Stimulated activated naive CD4-positive, alpha-beta T cell (primary cell): ENCODE data around the gene SLC10A7.
A peak's percentile ranks its signal among the peaks of the same experiment; 100 is the strongest.

Experiments
- DNase-seq, 6 experiments: peaks; one replicate each; lab custom pipeline; 2025; lab: John Stamatoyannopoulos, UW

Gene SLC10A7, protein sequence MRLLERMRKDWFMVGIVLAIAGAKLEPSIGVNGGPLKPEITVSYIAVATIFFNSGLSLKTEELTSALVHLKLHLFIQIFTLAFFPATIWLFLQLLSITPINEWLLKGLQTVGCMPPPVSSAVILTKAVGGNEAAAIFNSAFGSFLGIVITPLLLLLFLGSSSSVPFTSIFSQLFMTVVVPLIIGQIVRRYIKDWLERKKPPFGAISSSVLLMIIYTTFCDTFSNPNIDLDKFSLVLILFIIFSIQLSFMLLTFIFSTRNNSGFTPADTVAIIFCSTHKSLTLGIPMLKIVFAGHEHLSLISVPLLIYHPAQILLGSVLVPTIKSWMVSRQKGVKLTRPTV

DNA sequence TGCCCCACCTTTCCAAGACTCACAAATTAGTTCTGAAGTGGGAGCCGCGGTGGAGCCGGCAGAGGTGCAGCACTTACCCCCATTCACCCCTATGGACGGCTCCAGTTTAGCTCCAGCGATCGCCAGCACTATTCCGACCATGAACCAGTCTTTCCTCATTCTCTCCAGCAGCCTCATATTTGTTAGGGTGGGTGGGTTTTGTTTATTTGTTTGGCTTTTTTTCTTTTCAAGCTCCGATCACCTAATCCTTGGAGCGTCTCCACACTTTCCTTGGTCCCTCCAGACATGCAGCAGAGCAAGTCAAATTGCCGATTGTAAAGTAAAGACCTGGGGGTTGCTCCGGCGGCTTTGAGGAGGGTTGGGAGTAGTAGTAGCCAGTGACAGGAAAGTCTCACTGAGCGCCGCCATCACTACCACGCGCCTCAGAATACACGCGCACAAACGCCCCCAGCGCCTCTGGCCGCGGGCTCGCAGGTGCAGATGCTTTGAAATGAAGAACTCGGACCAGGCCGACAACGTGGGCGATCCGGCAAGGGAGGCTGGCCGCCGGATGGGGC is at the start of gene SLC10A7:
Gene SLC10A7 (minus strand): TSS at position 400 of the 557 bp plus-strand sequence. CDS start 223 bp downstream, at position 177.
- DNase-seq = peak; percentile 31 to 79 (median 62)

DNA sequence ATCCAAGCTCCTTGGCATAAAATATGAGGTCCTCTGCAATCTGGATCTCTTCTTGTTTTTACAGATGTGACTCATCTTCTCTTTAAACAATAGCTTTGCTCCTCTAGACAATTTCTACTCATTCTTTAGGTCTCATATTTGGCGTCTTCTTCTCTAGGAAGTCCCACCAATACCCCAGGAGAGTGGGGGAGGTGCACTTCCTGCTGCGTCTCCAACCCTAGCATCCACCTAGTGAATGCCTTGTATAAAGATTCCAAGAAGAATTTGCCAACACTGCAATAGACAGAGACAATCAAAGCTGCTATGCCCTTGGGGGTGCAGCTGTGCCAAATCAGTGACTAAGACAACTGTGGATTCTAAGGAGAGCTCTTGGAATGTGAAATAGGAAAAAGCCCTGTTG is 45.7 kb upstream of the SLC10A7 start:
- DNase-seq = no peak

DNA sequence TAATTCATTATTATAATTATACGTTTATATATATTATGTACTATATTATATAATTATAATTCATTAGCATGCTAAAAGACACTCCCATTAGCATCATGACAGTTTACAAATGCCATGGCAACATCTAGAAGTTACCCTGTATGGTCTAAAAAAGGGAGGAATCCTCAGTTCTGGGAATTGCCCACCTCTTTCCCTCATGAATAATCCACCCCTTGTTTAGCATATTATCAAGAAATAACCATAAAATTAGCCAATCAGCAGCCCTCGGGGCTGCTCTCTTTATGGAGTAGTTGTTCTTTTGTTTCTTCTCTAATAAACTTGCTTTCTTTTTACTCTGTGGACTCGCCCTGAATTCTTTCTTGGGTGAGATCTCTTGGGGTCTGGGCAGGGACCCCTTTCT is 42.8 kb upstream of the SLC10A7 start:
- no peak for DNase-seq

DNA sequence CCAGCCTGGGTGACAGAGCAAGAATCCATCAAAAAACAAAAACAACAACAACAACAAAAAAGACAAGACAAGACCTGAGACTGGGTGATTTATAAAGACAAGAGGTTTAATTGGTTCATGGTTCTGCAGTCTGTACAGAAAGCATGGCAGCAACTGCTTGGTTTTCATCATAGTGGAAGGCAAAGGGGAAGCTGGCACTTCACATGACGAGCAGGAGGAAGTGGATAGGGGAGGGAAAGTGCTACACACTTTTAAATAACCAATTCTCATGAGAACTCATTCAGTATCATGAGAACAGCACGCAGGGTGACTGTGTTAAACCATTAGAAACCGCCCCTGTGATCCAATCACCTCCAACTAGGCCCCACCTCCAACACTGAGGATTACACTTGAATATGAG is 28.4 kb upstream of the SLC10A7 start:
- no peak for DNase-seq

DNA sequence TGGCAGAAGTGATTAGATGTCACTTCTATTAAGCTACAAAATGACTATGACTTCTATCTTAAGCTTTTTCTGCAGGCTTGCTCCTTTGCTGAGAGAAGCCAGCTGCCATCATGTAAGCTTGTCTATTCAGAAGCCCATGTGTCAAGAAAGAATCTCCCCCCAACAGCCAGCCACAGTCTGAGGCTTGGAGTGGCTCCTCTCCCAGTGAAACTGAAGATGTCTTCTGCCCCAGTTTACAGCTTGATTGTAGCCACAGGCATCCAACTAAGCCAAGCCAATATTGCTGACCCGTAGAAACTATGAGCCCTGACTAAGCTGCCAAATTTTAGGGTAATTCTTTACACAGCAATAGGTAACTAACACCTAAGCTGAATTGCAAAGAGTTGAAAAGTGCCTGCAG is 26.7 kb upstream of the SLC10A7 start:
- DNase-seq = no peak

DNA sequence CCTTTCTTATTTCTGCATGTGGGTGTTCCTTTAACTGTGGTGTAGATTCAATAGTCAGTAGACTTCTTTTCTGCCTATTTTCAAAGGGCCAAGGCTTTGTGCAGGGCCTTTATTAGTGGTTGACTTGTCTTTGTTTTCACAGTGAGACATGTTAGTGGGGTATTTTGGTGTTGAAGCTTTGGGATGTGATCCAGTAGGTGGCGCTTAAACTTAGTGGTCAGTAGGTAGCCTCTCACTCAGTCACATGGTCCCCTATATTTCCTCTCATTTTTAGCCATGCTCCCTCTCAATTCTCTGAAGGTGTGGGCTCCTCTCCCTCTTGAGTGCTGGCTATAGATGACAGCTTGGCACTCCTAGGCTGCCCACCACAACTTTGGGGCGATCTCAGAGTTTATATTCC is 23.4 kb upstream of the SLC10A7 start:
- DNase-seq = no peak

DNA sequence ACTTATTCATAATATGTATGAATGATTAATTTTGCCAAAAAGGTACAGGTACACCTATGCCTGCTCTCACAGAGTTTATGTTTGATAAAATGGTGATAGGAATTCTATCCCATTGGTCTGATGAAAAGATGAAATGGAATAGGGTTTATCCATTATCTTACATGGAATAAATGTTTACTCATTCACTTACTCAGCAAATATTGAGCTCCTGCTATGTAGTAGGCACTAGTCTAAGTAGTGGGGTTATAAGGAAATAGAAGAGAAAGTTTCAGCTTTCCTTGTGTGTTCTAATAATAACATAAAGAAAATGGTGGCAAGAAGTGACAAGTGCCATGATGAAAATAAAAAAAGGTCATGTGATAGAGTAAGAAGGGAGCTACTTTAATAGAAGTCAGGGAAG is 12.4 kb upstream of the SLC10A7 start:
- no peak for DNase-seq

DNA sequence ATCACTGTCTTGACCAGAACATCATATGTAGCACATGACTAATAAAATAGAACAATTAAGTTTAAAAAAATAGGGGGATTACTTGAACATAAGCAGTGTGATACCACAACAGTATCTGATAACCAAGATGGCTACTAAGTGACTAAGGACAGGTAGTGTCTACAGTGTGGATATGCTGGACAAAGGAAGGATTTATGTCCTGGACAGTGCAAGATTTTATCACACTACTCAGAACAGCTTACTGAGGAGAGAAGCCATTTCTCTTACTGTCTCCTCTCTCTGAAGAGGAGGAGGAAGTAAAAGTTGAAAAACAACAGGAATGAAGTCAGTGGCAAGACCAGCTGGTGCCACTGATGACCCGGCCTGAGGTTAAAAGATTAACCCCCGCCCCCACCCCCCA is 4.0 kb upstream of the SLC10A7 start:
- no peak for DNase-seq

DNA sequence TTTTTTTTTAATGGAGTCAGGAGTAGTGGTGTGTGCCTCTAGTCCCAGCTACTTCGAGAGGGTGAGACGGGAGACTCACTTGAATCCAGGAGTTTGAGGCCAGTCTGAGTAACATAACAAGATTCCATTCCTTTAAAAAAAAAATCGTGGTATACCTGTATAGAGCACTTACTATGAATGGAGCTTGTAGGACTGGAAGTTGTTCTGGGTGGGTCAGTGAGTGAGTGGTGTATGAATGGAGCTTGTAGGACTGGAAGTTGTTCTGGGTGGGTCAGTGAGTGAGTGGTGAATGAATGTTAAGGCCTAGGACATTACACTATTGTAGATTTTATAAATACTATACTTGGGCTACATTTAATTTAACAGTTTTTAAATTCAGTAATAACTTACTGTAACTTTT is 2.9 kb upstream of the SLC10A7 start:
- no peak for DNase-seq

DNA sequence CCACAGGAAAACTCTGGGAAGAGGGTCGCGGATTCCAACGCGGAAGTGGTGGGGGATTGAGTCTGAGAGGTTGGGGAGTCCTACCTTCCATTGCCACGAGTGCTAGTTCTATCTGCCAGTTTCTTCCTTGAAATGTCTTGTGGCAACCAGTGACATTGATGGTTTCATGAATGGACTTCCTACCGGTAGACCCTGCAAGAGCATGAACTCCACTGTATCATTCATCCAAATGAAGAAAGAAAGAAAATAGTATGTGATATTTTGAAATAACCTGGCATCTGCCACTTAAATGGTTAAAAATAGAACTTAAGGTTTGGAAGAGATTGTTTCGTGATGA is 1.1 kb upstream of the SLC10A7 start:
- DNase-seq = peak in 2 of 6 experiments; percentile 30 to 61

DNA sequence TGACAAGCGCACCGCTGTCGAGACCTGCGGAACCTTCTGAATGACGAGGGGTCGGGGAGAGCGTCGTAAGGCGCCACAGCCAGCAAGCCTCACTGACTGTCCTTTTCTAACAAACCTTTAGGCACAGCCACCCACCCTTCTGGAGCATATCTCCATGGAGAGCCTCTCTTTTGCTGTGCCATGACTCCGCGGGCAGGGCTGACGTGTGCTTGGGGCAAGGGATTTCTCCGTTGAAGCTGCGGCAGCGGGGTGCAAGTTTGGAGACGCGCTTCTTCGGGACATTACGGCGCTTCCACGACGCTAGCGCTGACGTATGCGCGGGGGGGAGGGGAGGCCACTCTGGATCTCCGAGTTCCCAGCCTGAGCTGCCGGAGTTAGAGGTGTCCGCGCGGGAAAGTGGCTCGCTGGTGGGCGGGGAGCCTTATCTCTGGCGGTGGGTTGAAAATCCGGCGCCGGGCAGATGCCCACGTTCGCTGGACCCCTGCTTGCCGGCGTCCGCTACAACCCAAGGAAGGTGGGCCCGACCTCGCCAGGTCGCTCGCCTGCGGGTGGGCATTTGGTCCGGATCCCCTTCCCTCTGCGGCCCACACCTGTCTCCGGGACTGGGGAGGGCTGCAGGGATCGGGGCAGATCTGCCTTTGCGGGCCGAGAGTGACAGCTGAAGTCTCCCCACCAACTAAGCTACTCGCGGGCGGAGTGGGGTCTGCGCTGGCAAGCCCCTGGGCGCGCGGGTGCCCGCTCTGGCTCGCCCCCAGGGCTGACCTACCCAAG is 543 bp upstream of the SLC10A7 start:
- peak; percentile 60 to 79 (median 75) for DNase-seq

DNA sequence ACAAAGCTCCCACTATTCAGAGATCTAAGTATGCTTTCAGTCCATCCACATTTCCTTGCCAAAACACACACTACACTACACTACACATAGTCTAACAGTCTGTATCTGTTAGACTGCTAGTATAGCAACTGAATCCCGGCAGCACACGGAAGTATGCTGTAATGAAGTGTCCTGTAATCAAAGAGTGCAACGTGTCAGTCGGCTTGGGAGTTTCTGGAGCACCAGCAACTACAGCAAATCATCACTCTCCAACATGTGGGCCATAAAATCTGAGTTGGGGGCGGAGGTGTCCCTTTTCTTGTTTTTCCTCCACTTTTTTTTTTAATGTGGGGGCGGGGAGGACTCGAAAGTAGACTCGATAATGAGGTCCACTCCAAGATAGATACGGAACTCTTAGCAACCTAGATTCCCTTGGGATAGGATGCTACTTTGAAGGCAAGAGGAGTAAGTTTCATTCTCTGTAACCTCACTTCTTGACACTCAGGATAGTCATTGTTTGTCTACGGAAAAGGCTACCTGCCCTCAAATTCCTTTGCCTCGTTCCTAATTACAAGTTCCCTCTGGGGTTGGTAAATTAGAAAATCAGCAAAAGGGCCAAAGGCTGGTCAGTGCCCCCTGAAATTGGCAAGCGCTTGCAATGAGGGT is 722 bp downstream of the SLC10A7 start:
- peak in 4 of 6 experiments; percentile 6 to 19 (median 10) for DNase-seq

DNA sequence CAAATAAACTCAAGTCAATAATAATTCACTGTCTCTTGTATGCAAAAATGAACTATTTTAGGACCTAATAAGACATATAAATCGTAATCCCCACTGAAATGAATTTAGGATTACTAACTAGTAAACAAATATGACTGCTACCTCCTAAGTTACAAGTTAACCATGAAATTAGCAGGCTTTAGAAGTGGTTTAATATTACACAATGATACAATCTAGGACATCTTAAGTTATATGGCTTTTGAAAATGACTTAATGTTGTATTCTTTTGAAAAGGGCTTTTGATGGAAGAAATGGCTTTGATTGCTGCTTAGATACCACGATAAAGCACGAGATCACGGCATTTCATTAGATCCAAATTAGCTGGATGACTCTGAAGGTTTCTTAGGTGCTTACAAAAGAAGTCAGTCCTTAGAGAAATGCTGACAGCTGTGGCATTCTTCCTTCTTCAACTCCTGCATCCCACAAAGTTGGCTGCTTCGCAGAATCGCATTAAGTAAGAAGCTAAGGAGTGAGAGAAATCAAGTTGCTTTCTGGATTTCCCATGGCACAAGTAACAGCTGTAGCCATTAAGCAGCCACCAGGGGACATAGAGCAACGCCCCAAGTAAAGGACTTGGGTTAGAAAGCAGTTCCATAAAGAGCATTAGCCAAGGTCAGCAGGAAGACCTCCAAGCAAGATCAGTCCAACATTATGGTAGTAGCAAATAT is 6.9 kb downstream of the SLC10A7 start:
- DNase-seq = no peak

DNA sequence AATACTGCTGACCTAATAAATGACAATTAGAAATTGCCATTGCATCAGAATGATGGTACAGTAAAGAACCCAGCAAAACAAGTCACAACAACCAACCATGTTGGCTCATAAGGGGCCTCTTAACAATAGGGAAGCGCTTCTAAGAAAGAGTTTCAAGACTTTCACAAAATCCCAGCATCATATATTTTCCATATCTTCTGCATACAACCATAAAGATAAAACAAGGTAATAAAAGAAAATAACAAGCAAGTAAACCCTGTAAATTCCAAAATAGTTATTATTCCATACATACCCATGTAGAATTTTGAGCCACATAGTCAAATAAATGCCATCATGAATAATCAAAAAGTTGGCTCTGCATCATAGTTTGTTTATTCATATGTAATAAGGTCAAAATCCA is 8.2 kb downstream of the SLC10A7 start:
- DNase-seq = no peak

DNA sequence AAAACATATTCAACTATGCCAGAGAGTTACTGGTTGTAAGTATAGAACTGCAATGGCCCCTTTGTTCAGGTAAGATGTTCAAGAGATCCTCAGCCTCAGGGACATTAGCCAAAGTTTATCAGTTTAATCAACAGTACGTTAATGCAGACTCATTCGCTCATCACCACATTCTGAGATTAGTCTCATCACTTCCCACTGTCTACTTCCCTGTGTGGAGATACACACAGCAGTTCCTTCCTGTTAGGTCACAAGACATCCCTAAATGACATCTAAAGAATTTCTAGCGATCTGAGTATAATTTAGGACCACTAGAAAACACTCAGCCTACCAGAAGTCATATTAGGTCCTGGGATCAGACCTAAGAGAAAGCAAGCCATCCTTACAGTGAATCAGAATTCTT is 10.4 kb downstream of the SLC10A7 start:
- DNase-seq = no peak

DNA sequence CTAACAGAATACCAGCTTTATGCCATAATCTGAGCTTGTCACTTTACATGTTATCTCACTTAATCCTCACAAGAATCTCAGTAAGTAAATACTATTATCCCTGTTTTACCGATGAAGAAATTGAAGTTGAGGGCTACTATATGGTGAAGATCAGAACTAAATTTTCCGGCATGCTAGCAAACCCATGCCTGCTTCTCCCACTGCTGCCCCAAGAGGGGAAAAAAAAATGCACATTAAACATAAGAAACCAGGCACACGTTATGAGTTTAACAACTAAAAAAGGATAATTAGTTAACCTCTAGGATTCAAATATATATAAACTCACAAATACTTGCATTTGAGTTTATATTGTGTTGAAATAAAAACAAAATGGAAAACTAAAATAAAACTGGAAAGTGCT is 10.8 kb downstream of the SLC10A7 start:
- no peak for DNase-seq

DNA sequence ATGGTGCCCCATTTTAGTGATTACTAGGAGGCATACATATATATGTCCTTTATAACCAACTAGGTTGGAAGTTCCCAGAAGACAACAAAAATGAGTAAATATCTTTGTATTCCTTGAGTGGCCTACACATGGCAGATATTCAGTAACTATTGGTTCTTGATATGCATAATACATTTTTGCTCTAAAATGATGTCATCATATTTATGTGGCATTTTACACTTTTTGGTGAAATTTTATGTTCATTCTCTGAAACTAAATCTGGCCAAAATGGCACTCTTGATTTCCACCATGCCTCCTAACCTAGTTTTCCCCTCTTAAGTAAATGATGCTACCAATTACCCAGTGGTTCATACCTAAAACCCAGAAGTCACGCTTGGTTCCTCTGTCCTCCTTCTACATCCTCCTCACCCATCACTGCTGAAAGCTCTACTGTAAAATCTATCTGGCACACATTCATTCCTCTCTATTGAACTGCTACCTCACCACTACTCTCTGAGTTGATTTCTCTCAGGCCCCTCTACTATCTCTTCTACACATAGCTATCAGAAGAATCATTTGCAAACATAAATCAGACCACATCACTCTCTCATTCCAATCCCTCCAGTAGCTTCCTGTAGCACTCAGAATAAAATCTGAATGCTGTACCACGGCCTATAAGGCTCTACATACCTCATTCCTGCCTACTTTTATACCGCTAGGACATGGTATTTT is 13.4 kb downstream of the SLC10A7 start:
- DNase-seq = no peak

DNA sequence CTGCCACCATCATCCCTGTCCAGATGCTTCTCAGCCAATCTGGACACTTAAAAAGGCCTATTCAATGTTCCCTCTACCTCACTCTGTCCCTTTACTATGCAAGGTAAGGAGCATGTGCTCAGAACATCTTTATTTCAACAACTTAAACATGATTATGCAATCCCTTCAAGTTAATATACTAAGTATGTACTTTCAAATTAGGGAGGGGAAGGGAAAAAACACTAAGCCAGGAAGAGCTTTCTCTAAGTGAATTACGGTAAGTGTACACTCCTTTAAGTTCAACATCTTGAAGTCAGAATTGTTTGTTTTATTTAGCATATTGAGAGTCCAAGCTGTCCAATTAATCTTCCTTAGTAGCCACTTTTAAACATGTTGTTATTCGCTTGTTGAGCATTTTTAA is 14.1 kb downstream of the SLC10A7 start:
- no peak for DNase-seq

DNA sequence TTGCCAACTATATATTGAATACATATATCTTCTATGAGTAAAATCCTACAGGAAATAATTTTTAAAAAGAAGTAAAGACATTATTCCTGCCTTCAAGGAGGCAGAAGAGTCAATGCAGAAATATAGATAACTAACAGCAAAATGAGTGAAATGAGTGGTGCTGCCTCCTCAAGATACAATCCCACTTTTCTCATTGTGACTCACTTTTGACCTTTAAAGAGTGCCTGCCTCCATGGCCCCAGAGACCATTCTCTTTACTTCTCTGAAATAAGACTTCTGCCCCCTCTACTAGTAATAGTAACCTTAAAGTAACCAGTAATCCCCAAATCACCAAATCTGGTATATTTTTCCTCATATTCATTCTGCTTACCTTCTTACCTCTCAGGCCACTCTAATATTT is 15.5 kb downstream of the SLC10A7 start:
- no peak for DNase-seq

DNA sequence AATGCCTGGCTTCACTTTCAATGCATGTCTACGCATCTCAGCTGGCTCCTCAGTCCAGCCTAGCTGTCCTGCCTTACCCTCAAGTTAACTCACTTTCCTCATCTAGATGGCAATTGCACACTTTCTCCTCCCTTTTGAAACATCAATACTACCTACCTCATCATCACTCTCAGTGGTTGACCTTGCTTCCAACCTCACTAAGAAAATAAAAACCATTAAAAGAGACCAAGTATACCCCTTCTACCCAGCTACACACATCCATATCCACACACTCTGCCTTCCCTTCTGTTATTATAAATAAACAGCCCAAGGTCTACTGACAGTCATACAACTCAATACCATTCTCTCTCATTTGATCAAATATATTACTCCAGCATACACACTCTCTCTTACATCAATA is 21.5 kb downstream of the SLC10A7 start:
- DNase-seq = no peak

DNA sequence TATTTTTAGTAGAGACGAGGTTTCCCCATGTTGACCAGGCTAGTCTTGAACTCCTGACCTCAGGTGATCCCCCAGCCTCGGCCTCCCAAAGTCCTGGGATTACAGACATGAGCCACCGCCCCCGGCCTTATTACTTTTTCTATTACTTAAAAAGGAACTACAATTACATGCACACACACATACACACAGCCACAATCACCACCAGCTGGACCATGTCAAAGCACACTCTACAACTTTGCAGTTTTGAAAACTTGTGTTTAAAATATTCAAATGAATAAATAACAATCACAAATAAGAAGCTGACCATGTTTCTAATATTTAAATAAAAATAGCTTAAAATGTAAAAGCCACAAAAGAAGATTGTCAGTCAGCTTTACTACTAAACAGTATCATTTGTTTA is 23.4 kb downstream of the SLC10A7 start:
- no peak for DNase-seq

DNA sequence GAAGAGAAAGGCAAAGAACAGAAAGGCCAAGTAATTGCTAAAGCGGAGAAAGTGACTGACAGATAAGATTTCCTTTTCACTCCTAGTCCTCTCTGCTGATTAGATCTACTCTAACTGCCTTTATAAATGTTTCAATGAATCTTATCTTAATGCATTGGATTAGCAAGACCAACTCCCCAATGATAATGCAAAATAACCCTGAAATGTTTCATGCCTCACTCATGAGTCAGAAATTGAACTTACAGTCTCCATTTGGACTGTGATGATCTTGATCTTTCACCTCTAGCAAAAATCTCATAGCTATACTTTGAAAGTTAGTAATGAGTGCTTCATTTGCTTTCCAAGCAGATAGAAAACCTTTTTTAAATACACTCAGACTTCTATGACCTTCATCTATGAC is 26.5 kb downstream of the SLC10A7 start:
- no peak for DNase-seq
